Osteocyte (in vitro differentiated cells): Measurements from ENCODE around the gene BRMS1L. TPM values are rescaled to one million over a fixed set of nuclear protein-coding genes. Genes with fewer than 3 reads are reported as not detected.

Experiments
- DNase-seq: peaks from one replicate; pipeline ENCODE4 v3.0.0; 2021; ENCODE audit warnings: mixed read lengths; ENCODE audit not compliant: unreplicated experiment; ENCODE audit errors: extremely low spot score
- H3K27ac Mint-ChIP-seq: one replicate; pipeline ENCODE4 v1.8.0; 2021; ENCODE audit warnings: mild to moderate bottlenecking, mixed read lengths; ENCODE audit not compliant: unreplicated experiment
- H3K27me3 Mint-ChIP-seq: one replicate; pipeline ENCODE4 v1.8.0; 2021; ENCODE audit warnings: mixed read lengths; ENCODE audit not compliant: unreplicated experiment
- H3K36me3 Mint-ChIP-seq: one replicate; pipeline ENCODE4 v1.8.0; 2021; ENCODE audit warnings: mixed read lengths; ENCODE audit not compliant: unreplicated experiment
- H3K4me1 Mint-ChIP-seq: one replicate; pipeline ENCODE4 v1.8.0; 2021; ENCODE audit warnings: mixed read lengths; ENCODE audit not compliant: unreplicated experiment
- H3K4me3 Mint-ChIP-seq: one replicate; pipeline ENCODE4 v1.8.0; 2021; ENCODE audit warnings: mild to moderate bottlenecking, moderate library complexity, mixed read lengths; ENCODE audit not compliant: unreplicated experiment
- H3K9me3 Mint-ChIP-seq: one replicate; pipeline ENCODE4 v1.8.0; 2021; ENCODE audit warnings: mixed read lengths; ENCODE audit not compliant: unreplicated experiment
- CTCF ChIP-seq: fragments of 200-600 bp; sonication (generic); IDR thresholded peaks from 2 replicates; pipeline ENCODE4 v1.5.0; 2021; ENCODE audit warnings: antibody characterized with exemption, mild to moderate bottlenecking, moderate library complexity
- total RNA-seq: library from RNA; stranded (reverse); gene quantifications from 2 replicates; pipeline ENCODE4 v1.2.1, GENCODE V29; 2021

Gene BRMS1L
- total RNA-seq, 1 donor from 2014 or later = 13.5 TPM

DNA sequence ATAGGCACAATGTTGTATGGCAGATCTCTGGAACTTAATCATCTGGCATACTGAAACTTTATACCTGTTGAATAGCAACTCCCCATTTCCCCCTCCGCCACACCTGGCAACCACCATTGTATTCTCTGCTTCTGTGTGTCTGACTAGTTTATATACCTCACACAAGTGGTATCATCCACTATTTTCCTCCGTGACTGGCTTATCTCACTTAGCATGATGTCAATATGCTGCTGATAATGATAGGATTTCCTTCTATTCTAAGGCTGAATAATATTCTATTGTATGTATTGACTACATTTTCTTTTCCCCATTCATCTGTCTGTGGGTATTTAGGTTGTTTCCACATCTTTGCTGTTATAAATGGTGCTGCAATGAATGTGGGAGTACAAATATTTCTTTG, 21.5 kb downstream of the BRMS1L start:
- no peak for DNase-seq
- H3K27me3 Mint-ChIP-seq = no peaks in the 10 kb centered on the region
- H3K27ac Mint-ChIP-seq = no peak overlapping the region
- H3K4me1 Mint-ChIP-seq = peaks cover 2% of the 10 kb centered on the region
- H3K4me3 Mint-ChIP-seq = no peak overlapping the region
- peaks cover 65% of the 10 kb centered on the region for H3K36me3 Mint-ChIP-seq
- no peak for TF ChIP-seq CTCF
- H3K9me3 Mint-ChIP-seq = peaks cover 16% of the 10 kb centered on the region

DNA sequence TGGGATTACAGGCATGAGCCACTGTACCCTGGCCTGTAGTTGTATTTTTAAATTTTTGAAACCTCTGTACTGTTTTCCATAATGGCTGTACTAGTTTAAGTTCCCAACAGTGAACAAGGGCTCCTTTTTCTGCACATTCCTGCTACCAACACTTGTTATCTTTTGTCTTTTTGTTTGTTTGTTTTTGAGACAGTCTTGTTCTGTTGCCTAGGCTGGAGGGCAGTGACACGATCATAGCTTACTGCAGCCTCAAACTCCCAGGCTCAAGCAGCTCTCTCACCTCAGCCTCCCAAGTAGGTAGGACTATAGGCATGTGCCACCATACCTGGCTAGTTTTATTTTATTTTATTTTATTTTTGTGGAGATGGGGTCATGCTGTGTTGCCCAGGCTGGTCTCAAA, 23.0 kb downstream of the BRMS1L start:
- no peaks in the 10 kb centered on the region for H3K27me3 Mint-ChIP-seq
- no peak overlapping the region for H3K27ac Mint-ChIP-seq
- DNase-seq = no peak
- peaks cover 2% of the 10 kb centered on the region for H3K4me1 Mint-ChIP-seq
- peaks cover 13% of the 10 kb centered on the region for H3K9me3 Mint-ChIP-seq
- TF ChIP-seq CTCF = no peak
- H3K36me3 Mint-ChIP-seq = peaks cover 51% of the 10 kb centered on the region
- H3K4me3 Mint-ChIP-seq = no peak overlapping the region

DNA sequence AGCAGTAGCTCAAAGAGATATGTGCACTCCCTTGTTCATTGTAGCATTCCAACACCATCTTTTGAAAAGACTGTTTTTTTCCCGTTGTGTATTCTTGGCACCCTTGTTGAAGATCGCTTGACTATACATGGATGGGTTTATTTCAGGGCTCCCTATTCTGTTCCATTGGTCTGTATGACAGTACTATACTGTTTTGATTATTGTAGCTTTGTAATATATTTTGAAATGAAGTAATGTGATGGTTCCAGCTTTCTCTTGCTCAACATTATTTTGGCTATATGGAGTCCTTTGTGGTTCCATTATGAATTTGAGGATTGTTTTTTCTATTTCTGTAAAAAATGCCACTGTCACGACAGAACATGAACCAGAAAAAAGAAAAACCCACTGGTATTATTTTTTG, 25.7 kb downstream of the BRMS1L start:
- Mint-ChIP-seq H3K4me3 (no peak overlapping the region), H3K27ac (no peak overlapping the region), H3K27me3 (no peaks in the 10 kb centered on the region), H3K9me3 (peaks cover 13% of the 10 kb centered on the region), H3K36me3 (peaks cover 39% of the 10 kb centered on the region), H3K4me1 (peaks cover 2% of the 10 kb centered on the region)
- no peak for TF ChIP-seq CTCF
- DNase-seq = no peak

DNA sequence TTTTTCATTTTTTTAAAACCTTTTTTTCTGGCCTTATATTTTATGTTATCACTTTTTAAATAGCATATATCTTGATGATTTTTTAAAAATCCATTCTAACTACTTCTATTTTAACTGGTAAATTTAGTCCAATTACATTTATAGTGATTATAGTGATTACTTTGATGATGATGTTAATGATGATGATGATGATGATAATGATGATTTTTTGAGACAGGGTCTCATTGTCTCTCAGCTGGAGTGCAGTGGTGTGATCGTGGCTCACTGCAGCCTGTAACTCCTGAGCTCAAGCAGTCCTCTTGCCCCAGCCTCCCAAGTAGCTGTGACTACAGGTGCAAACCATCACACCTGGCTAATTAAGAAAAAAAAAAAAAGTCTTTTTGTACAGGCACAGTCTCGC, 27.1 kb downstream of the BRMS1L start:
- TF ChIP-seq CTCF = no peak
- peaks cover 2% of the 10 kb centered on the region for H3K4me1 Mint-ChIP-seq
- no peak overlapping the region for H3K27ac Mint-ChIP-seq
- DNase-seq = no peak
- H3K36me3 Mint-ChIP-seq = peaks cover 38% of the 10 kb centered on the region
- no peak overlapping the region for H3K4me3 Mint-ChIP-seq
- H3K9me3 Mint-ChIP-seq = peaks cover 13% of the 10 kb centered on the region
- no peaks in the 10 kb centered on the region for H3K27me3 Mint-ChIP-seq

GRCh38 chr14:35854696-35855270, 28.6 kb downstream of the BRMS1L start:
- Mint-ChIP-seq H3K36me3 (peaks cover 38% of the 10 kb centered on the region), H3K4me1 (no peaks in the 10 kb centered on the region), H3K9me3 (peaks cover 13% of the 10 kb centered on the region), H3K27ac (no peak overlapping the region), H3K27me3 (no peaks in the 10 kb centered on the region), H3K4me3 (no peak overlapping the region)
- DNase-seq = no peak
- no peak for TF ChIP-seq CTCF
